Measurements from ENCODE around the gene RUNX3.

The RUNX3 gene

GRCh38 chr1:24927988-24928688 is 1.9 kb downstream of the RUNX3 start:
- no peak for DNase-seq

DNA sequence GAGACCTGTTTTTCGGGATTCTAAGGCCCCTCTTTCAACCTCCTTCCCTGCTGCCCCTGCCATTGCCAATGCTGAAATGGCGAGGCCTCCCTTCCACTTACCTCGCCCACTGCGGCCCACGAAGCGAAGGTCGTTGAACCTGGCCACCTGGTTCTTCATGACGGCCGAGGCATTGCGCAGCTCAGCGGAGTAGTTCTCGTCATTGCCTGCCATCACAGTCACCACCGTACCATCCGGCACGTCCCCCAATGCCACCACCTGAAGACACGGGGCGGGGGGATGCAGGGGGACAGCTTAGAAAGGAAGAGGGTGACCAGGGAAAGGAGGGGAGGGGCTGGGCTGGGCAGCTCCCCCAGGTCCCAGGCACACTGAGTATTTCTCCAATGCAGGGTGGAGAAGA is 2.6 kb downstream of the RUNX3 start:
- no peak for DNase-seq

DNA sequence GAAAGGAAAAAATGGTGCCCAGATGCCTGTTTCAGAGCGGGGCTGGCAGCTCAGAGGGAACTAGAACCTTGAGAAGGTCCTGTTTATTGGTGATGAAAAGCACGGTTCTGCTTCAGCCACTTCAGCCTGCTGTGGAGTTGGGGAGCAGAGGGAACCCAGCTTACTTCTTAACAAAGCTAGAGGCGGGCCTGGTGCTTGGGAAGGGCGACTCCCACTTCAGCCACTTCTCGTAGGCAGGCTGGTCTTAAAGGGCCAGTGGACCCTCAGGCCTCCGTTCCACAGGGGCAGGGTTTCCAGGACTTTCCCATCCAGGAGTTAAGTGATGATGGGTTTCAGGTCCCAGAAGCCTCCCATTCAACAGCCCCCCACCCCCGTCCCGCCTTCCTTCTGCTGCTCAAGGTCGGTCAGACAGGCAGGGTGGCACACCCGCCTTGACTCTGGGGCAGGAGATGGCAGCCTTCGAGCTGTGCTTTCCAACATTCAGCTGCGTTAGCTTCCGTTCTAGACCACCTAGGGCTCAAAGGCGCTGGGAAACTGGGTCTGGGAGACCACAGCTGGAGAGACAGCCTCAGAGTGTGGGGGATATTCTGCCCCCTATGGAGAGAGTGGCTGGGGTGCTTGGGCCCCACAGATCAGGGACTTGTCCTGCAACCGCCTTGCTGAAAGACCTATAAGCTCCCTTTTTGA is 3.4 kb downstream of the RUNX3 start:
- DNase-seq: no peak

GRCh38 chr1:24925963-24926362 is 4.1 kb downstream of the RUNX3 start:
- DNase-seq: no peak

- no peak for DNase-seq
These were observed 4.8 kb downstream of the RUNX3 start for GRCh38 chr1:24925082-24925779.

GRCh38 chr1:24923485-24924113 is 6.5 kb downstream of the RUNX3 start:
- DNase-seq: no peak

DNA sequence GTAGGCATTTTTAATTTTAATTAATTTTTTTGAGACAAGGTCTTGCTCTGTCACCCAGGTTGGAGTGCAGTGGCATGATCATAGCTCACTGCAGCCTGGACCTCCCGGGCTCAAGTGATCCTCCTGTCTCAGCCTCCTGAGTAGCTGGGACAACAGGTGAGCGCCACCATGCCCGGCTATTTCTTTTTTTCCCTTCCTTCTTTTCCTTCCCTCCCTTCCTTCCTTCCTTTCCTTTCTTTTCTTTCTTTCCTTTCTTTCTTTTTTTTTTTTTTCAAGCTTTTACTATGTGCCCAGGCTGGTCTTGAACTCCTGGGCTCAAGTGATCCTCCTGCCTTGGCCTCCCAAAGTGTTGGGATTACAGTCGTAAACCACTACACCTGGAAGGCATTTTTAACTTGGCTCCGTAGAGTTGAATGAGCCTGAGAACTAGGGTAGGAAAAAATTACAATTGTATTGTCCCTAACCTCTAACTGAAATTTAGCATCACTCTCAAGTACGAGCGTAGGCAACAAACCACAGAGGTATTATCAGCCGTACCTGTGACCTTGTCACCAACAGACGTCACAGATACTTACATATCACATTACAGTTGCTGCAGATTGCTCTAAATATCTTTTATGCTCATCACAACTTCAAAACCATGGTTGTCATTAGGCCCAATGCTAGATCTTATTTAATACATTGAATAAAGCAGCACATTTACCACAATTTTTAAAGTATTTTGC is 8.0 kb downstream of the RUNX3 start:
- DNase-seq: no peak

- DNase-seq: no peak
These were observed 8.7 kb downstream of the RUNX3 start for GRCh38 chr1:24921412-24921811.

DNA sequence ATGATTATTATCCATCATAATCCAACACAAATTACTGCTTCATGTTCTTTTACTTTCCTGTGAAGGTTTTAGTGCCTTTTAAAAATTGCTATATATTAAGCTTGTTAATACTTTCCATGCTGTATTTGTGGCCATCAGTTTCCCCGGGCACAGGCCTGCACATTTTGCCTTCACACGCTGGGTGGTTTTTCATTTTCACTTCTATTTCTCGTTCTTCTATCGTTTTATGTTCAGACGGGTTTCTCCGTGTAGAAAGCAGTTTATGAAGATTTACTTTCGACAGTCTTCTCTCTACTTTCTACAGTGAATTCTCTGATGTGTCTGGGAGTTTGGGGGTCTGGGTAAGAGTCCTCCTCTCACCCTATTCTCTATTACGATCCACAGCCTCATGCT is 9.5 kb downstream of the RUNX3 start:
- DNase-seq: no peak

GRCh38 chr1:24919791-24920532 is 10.1 kb downstream of the RUNX3 start:
- no peak for DNase-seq

DNA sequence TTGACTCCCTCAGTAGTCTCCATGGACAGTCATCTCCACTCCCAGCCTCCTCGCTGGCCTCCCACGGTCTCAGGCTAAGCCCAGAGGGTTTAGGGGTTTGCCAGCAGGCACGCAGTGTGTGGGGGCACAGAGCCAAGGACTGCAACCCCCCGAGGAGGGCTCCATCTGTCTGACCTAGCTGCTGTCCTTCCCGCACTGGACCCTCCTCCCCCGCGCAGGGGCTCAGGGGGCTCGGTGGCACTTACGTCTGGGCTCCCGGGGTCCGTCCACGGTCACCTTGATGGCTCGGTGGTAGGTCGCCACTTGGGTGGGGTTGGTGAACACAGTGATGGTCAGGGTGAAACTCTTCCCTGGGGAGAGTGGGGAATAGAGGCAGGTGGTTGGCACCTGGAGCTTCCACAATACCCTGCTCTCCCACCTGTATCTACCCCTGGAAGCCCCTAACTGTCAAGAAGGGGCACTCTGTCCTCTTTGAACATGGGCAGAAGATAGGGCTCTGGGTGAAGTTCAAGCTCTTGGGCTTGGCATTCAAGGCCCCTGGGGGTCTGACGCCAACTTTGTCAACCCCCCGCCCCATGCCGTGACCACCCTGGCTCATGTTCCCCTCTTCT is 11.0 kb downstream of the RUNX3 start:
- DNase-seq: no peak

- no peak for DNase-seq
These were observed 11.7 kb downstream of the RUNX3 start for GRCh38 chr1:24918370-24918769.

DNA sequence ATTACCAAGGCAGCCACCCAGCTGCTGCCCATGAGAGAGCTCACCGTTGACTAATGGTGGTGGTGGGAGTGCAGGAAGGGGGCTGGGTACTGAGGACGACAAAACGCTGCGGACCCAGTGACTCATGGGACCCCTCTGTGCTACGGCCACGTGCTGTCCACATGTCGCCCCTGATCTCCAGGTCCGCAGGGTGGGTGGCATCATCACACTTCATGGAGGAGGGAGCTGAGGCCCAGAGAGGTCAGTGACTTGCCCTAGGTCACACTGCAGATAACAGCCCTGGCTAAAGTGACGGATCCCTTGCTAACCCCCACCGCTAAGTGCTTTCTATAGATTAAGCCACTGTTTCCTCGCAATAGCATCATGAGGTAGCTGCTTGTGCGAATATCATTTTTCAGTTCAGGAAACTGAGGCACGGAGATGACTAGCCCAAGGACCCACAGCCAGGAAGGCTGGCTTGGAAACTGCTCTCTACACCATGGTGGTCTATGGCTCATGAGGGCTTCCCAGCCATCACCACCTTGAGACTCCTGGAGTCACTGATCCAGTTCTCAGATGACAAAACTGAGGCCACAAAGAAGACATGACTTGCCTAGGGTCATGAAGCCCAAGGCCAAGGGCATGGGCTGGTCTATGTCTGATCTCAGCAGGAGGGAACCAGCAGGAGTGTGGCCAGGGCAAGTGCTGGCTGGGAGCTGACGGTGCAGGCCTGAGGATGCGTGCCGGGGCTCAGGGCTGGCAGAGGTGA is 12.6 kb downstream of the RUNX3 start:
- DNase-seq: no peak

DNA sequence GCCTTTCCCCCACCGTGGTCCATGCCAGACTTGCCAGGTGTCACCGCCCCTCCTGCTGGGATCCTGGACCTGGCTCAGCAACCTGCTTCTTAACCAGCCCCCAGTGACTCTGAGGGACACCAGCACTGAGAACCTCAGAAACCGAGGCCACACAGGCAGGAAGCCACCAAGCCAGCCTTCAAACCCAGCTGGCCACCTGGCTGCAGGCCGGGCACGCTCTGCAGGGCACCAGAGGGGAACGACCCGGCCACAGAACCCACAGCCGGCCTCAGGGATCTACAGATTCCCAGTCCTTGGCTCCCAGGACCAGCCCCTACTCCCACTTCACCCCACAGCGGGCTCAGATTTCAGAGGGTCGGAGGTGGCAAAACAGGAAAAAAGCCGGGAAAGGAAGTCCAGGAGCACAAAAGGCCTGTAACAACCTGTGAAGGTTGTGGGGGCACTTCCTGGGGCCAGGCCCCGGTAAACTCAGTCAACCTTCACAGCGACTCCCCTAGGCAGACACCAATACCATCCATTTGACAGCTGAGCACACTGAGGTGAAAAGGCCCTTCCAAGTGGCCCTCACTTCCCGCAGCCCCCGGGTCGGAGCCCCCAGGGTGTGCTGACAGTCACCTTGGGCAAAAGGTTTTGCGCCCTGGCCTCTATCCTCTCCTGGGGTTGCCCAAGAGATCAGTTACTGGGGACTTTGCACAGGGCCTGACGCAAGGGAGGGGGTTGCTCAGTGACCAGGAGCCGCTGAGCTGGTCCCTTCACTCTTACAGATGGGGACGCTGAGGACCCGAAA is 14.1 kb downstream of the RUNX3 start:
- DNase-seq: no peak

- DNase-seq: no peak
These were observed 15.6 kb downstream of the RUNX3 start for GRCh38 chr1:24914226-24915069.

- no peak for DNase-seq
These were observed 16.4 kb downstream of the RUNX3 start for GRCh38 chr1:24913616-24914225.

DNA sequence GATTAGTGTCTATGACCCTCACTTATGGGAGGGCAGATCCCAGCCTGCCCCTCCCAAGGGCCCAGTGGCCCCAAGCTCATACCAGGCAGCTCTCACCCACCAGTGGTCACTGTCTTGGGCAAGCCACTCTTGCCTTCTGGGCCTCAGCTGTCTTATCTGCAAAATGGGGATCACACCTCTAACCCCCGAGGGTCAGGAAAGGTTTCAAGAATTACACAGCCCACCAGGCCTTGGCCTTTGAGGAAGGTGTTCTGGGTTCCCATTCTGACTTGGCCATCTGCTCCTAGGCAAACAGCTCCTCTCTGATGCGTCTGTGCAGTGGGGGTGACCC is 16.8 kb downstream of the RUNX3 start:
- DNase-seq: no peak

DNA sequence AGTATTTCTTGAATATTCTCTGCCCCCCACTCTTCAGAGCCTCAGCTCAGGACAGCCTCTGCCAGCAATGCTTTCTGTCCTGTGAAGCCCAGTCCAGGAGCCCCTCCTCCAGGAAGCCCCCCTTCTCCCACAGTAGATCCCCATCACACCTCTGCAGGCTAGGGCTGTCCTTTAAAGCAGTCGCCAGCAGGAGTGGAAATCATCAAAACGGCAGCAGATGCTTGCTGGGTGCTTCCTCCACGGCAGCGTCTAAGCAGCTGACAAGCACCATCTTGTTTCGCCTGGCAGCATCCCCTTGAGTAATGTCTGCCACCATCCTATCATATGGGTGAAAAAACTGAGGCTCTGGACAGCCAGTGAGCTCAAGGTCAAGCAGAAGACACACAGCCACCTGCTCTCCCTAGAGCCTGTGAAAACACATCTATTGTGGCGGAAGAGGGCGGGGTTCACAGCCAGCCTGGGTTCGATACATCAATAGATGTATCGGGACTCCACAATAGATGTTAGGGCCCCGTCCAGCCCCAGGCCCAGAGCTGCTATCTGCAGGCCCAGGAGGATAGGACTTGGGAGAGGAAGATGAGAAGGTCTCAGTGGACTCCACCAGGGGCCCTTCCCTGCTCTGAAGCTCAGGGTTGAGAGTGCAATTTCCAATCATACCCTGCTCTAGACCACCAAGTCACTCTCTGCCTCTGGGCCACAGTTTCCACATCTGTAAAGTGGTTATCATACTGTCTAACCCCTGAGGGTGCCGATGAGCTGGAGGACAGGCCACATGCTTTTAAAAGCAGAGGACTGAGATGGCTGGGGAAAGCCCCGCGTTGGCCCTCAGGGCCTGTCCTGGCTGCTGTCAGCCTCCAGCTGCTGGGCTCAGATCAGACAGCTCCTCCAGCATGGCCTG is 17.5 kb downstream of the RUNX3 start:
- no peak for DNase-seq

All from NCI-H774 (cell line).